Tibial nerve (tissue), 4 donors: ENCODE results near the gene C2orf76. TPM values are rescaled to one million over a fixed set of nuclear protein-coding genes. Genes with fewer than 3 reads are reported as not detected.
A peak's percentile ranks its signal among the peaks of the same experiment; 100 is the strongest.

ENCODE experiments used
- DNase-seq, 2 donors: peaks; one replicate each; pipeline ENCODE4 v3.0.0-alpha.2; 2019; ENCODE audit warnings: low spot score in 2 of 2
- H3K27ac ChIP-seq, 4 donors: fragments of 200-600 bp; sonication (generic) in 3 of 4; one replicate each; pipeline ENCODE4 v1.5.1; 2017 to 2019; ENCODE audit warnings: mild to moderate bottlenecking in 1 of 4
- H3K27me3 ChIP-seq, 2 donors: fragments of 200-600 bp; sonication (generic) in 1 of 2; one replicate each; pipeline versions ENCODE4 v1.5.1 to v1.6.0; 2017 to 2019
- H3K36me3 ChIP-seq, 3 donors: fragments of 200-600 bp; sonication (generic); one replicate each; pipeline ENCODE4 v1.5.1; 2018 to 2019
- H3K4me1 ChIP-seq, 4 donors: fragments of 200-600 bp; sonication (generic) in 3 of 4; one replicate each; pipeline ENCODE4 v1.5.1; 2017 to 2019
- H3K4me3 ChIP-seq, 4 donors: fragments of 200-600 bp; sonication (generic) in 3 of 4; one replicate each; pipeline ENCODE4 v1.5.1; 2017 to 2019; ENCODE audit warnings: mild to moderate bottlenecking in 1 of 4, moderate library complexity in 1 of 4
- H3K9me3 ChIP-seq, 4 donors: fragments of 200-600 bp; sonication (generic) in 3 of 4; one replicate each; pipeline ENCODE4 v1.5.1; 2017 to 2019
- CTCF ChIP-seq, 5 experiments: fragments of 200-600 bp in 3 of 5; fragments of 450-650 bp in 2 of 5; sonication (generic) in 3 of 5; IDR thresholded peaks; one replicate each; pipeline ENCODE4 v1.5.1; 2016 to 2019; ENCODE audit warnings: antibody characterized with exemption in 5 of 5, mild to moderate bottlenecking in 3 of 5, moderate library complexity in 2 of 5
- EP300 ChIP-seq, 2 donors: sonication (generic); formaldehyde crosslinking; IDR thresholded peaks; one replicate each; pipeline ENCODE4 v1.6.1; 2017; ENCODE audit warnings: antibody characterized with exemption in 2 of 2, mild to moderate bottlenecking in 1 of 2
- POLR2A ChIP-seq, 2 donors: fragments of 450-650 bp; IDR thresholded peaks; one replicate each; pipeline ENCODE4 v1.6.1; 2017; ENCODE audit warnings: antibody characterized with exemption in 2 of 2, mild to moderate bottlenecking in 2 of 2, moderate library complexity in 2 of 2
- WGBS, 2 donors: methylation state at CpG; one replicate each; pipeline ENCODE4 v1.1.5; 2018; 5-methylcytosine and 5-hydroxymethylcytosine counted together
- total RNA-seq, 4 donors: library from RNA; depleted of rRNA; stranded (reverse); fragments of >200 nt; gene quantifications; one replicate each; pipeline ENCODE4 v1.1.0, GENCODE V29; 2016

C2orf76 gene
- total RNA-seq, 4 donors from 2014 or later = 1.4 to 14.2 (median 9.4) TPM

GRCh38 chr2:119327431-119327830, 39.2 kb downstream of the C2orf76 start:
- Histone ChIP-seq H3K4me1 (no peaks in the 10 kb centered on the region), H3K36me3 (peaks cover 0 to 4% (median 0%) of the 10 kb centered on the region in 3 donors), H3K4me3 (no peak overlapping the region), H3K27ac (no peak overlapping the region), H3K27me3 (no peaks in the 10 kb centered on the region), H3K9me3 (no peaks in the 10 kb centered on the region)
- no peak for DNase-seq
- 94 to 98% methylated on average over 6 of the region's 6 CpGs for WGBS, 2 donors
- TF ChIP-seq CTCF (IDR thresholded peaks at IDR 0.05) (no peak), POLR2A (IDR thresholded peaks at IDR 0.05) (no peak), EP300 (IDR thresholded peaks at IDR 0.05) (no peak)

GRCh38 chr2:119326938-119327337, 39.7 kb downstream of the C2orf76 start:
- WGBS, 2 donors = 68 to 95% methylated on average over 1 of the region's 1 CpG
- H3K27me3 ChIP-seq = no peaks in the 10 kb centered on the region
- H3K27ac ChIP-seq = no peak overlapping the region
- DNase-seq = no peak
- no peaks in the 10 kb centered on the region for H3K9me3 ChIP-seq
- no peak overlapping the region for H3K4me3 ChIP-seq
- peaks cover 0 to 4% (median 0%) of the 10 kb centered on the region in 3 donors for H3K36me3 ChIP-seq
- no peaks in the 10 kb centered on the region for H3K4me1 ChIP-seq
- no peak for TF ChIP-seq CTCF (IDR thresholded peaks at IDR 0.05)
- TF ChIP-seq EP300 (IDR thresholded peaks at IDR 0.05) = peak in 1 of 2 donors; percentile 49

GRCh38 chr2:119324685-119325270, 41.9 kb downstream of the C2orf76 start:
- DNase-seq = no peak
- H3K27me3 ChIP-seq = no peaks in the 10 kb centered on the region
- TF ChIP-seq POLR2A (IDR thresholded peaks at IDR 0.05) (no peak), EP300 (IDR thresholded peaks at IDR 0.05) (no peak), CTCF (IDR thresholded peaks at IDR 0.05) (no peak)
- no peaks in the 10 kb centered on the region for H3K4me1 ChIP-seq
- WGBS, 2 donors = 94 to 98% methylated on average over 9 of the region's 9 CpGs
- no peaks in the 10 kb centered on the region for H3K36me3 ChIP-seq
- no peaks in the 10 kb centered on the region for H3K9me3 ChIP-seq
- H3K27ac ChIP-seq = no peak overlapping the region
- H3K4me3 ChIP-seq = no peak overlapping the region

DNA sequence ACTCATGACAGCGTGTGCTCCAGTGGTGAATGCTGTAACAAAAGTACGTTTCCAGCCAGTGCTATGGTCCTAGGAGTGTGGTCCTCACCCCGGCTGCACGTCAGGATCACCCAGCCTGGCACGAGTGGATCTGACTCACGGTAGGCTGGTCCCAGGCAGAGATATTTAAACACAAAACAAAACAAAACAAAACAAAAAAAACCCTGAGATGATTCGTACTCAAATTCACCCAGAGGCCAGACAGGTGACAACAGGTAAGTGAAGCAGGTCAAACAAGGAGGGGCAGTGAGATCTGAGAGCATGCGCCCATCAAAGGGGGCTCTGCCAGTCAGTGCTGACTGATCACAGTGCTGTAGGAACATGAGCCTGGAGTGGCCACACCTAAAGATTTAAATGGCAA, 43.2 kb downstream of the C2orf76 start:
- no peaks in the 10 kb centered on the region for H3K36me3 ChIP-seq
- DNase-seq = no peak
- H3K27ac ChIP-seq = no peak overlapping the region
- WGBS, 2 donors = 88 to 92% methylated on average over 8 of the region's 8 CpGs
- no peak overlapping the region for H3K4me3 ChIP-seq
- no peaks in the 10 kb centered on the region for H3K27me3 ChIP-seq
- no peak for TF ChIP-seq POLR2A (IDR thresholded peaks at IDR 0.05)
- no peak for TF ChIP-seq EP300 (IDR thresholded peaks at IDR 0.05)
- no peak for TF ChIP-seq CTCF (IDR thresholded peaks at IDR 0.05)
- no peaks in the 10 kb centered on the region for H3K9me3 ChIP-seq
- no peaks in the 10 kb centered on the region for H3K4me1 ChIP-seq

DNA sequence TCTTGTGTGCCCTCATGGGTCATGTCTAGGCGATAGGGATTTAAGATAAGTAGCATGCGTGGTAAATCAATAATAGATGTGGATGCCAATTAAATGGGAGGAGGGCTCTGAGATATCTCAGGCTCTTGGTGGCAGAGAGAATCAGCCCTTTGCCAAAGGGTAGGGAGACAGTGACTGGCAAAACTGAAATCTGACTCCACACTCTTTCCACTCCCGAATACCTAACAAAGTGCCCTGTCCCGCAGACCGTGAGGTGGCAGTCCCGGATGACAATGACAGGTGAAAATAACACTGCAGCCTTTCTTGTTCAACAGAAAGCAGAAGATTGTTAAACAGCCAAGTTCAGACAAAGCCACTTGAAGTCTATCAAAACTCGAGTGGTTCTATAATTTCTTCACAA, 47.0 kb downstream of the C2orf76 start:
- no peaks in the 10 kb centered on the region for H3K9me3 ChIP-seq
- no peaks in the 10 kb centered on the region for H3K36me3 ChIP-seq
- no peak overlapping the region for H3K27ac ChIP-seq
- TF ChIP-seq EP300 (IDR thresholded peaks at IDR 0.05) (no peak), CTCF (IDR thresholded peaks at IDR 0.05) (no peak), POLR2A (IDR thresholded peaks at IDR 0.05) (no peak)
- H3K4me1 ChIP-seq = peaks cover 0 to 17% (median 5%) of the 10 kb centered on the region in 4 donors
- DNase-seq = no peak
- no peak overlapping the region for H3K4me3 ChIP-seq
- 79 to 81% methylated on average over 7 of the region's 7 CpGs for WGBS, 2 donors
- H3K27me3 ChIP-seq = no peaks in the 10 kb centered on the region
